SK-N-MC (cell line): Measurements from ENCODE around the gene DSC2.

Source experiments
- DNase-seq: peaks from one replicate; pipeline ENCODE4 v3.0.0-alpha.2; 2011; ENCODE audit warnings: low read depth, low spot score
- H3K27ac ChIP-seq: fragments of 200-600 bp; sonication (generic); 2 replicates; pipeline ENCODE4 v1.5.1; 2016; ENCODE audit warnings: mixed run types
- H3K36me3 ChIP-seq: fragments of 200-600 bp; sonication (generic); 2 replicates; pipeline ENCODE4 v1.6.1; 2017; ENCODE audit warnings: antibody characterized with exemption, low read length, mixed read lengths; ENCODE audit not compliant: insufficient read depth
- H3K4me3 ChIP-seq: fragments of 200-600 bp; sonication (generic); 2 replicates; pipeline ENCODE4 v1.5.1; 2016
- H3K9ac ChIP-seq: fragments of 200-600 bp; sonication (generic); 2 replicates; pipeline ENCODE4 v1.8.0; 2017; ENCODE audit warnings: mixed run types, mixed read lengths; ENCODE audit not compliant: insufficient read length
- H3K9me3 ChIP-seq: fragments of 200-600 bp; sonication (generic); 2 replicates; pipeline ENCODE4 v1.6.1; 2017; ENCODE audit warnings: low read depth, mild to moderate bottlenecking, antibody characterized with exemption, low read length, moderate library complexity, mixed read lengths
- EZH2 ChIP-seq: fragments of 200-600 bp; sonication (generic); IDR thresholded peaks from one replicate; pipeline ENCODE4 v1.6.1; 2017; ENCODE audit warnings: antibody characterized with exemption
- FOXP2 ChIP-seq: optimal IDR thresholded peaks from 2 replicates; pipeline ENCODE3; 2011; ENCODE audit warnings: mild to moderate bottlenecking, moderate library complexity; ENCODE audit not compliant: insufficient read depth; ENCODE audit errors: extremely low read length, control extremely low read depth
- POLR2AphosphoS5 ChIP-seq: IDR thresholded peaks from 2 replicates; pipeline ENCODE4 v1.6.1; 2012; ENCODE audit warnings: mild to moderate bottlenecking, low read depth, low read length, borderline replicate concordance

The DSC2 gene

GRCh38 chr18:31079973-31080372 lies 22.2 kb downstream of the DSC2 start:
- Histone ChIP-seq H3K4me3 (no peak overlapping the region), H3K36me3 (no peaks in the 10 kb centered on the region), H3K27ac (no peak overlapping the region), H3K9ac (no peak overlapping the region), H3K9me3 (no peaks in the 10 kb centered on the region)
- DNase-seq, result no peak
- TF ChIP-seq FOXP2, result no peak
- no peak for TF ChIP-seq POLR2AphosphoS5
- TF ChIP-seq EZH2, result no peak

- H3K9ac ChIP-seq, result no peak overlapping the region
- H3K27ac ChIP-seq, result no peak overlapping the region
- H3K9me3 ChIP-seq, result no peaks in the 10 kb centered on the region
- TF ChIP-seq POLR2AphosphoS5 (no peak), FOXP2 (no peak), EZH2 (no peak)
- no peaks in the 10 kb centered on the region for H3K36me3 ChIP-seq
- no peak for DNase-seq
- H3K4me3 ChIP-seq, result no peak overlapping the region
Measured at GRCh38 chr18:31077878-31078277, 24.3 kb downstream of the DSC2 start.

- no peak overlapping the region for H3K4me3 ChIP-seq
- H3K36me3 ChIP-seq, result no peaks in the 10 kb centered on the region
- H3K9me3 ChIP-seq, result no peaks in the 10 kb centered on the region
- no peak overlapping the region for H3K27ac ChIP-seq
- TF ChIP-seq EZH2, result no peak
- no peak for DNase-seq
- H3K9ac ChIP-seq, result no peak overlapping the region
Measured at GRCh38 chr18:31072175-31072574, 30.0 kb downstream of the DSC2 start.

- Histone ChIP-seq H3K9me3 (no peaks in the 10 kb centered on the region), H3K4me3 (no peak overlapping the region), H3K27ac (no peak overlapping the region), H3K36me3 (no peaks in the 10 kb centered on the region), H3K9ac (no peak overlapping the region)
- no peak for DNase-seq
- no peak for TF ChIP-seq POLR2AphosphoS5
- no peak for TF ChIP-seq EZH2
- no peak for TF ChIP-seq FOXP2
Measured at GRCh38 chr18:31070206-31070605, 32.0 kb downstream of the DSC2 start.

GRCh38 chr18:31066266-31066665 lies 36.0 kb downstream of the DSC2 start:
- TF ChIP-seq POLR2AphosphoS5, result no peak
- TF ChIP-seq FOXP2, result no peak
- TF ChIP-seq EZH2, result no peak
- H3K4me3 ChIP-seq, result no peak overlapping the region
- no peaks in the 10 kb centered on the region for H3K36me3 ChIP-seq
- no peaks in the 10 kb centered on the region for H3K9me3 ChIP-seq
- H3K27ac ChIP-seq, result no peak overlapping the region
- no peak for DNase-seq
- H3K9ac ChIP-seq, result no peak overlapping the region

GRCh38 chr18:31065036-31065773 lies 37.0 kb downstream of the DSC2 start:
- no peaks in the 10 kb centered on the region for H3K9me3 ChIP-seq
- H3K27ac ChIP-seq, result no peak overlapping the region
- DNase-seq, result no peak

GRCh38 chr18:31064130-31064529 lies 38.1 kb downstream of the DSC2 start:
- no peak overlapping the region for H3K4me3 ChIP-seq
- DNase-seq, result no peak
- H3K9ac ChIP-seq, result no peak overlapping the region
- TF ChIP-seq EZH2 (no peak), POLR2AphosphoS5 (no peak), FOXP2 (no peak)
- no peak overlapping the region for H3K27ac ChIP-seq
- no peaks in the 10 kb centered on the region for H3K36me3 ChIP-seq
- H3K9me3 ChIP-seq, result no peaks in the 10 kb centered on the region

More at GRCh38 chr18:31065036-31065773, 37.0 kb downstream of the DSC2 start:
- Histone ChIP-seq H3K9ac (no peak overlapping the region), H3K4me3 (no peak overlapping the region), H3K36me3 (no peaks in the 10 kb centered on the region)
- TF ChIP-seq FOXP2 (no peak), EZH2 (no peak), POLR2AphosphoS5 (no peak)

- no peak for DNase-seq
- Histone ChIP-seq H3K36me3 (no peaks in the 10 kb centered on the region), H3K9me3 (no peaks in the 10 kb centered on the region), H3K4me3 (no peak overlapping the region), H3K9ac (no peak overlapping the region), H3K27ac (no peak overlapping the region)
- TF ChIP-seq EZH2 (no peak), POLR2AphosphoS5 (no peak), FOXP2 (no peak)
Measured at GRCh38 chr18:31061945-31062344, 40.3 kb downstream of the DSC2 start.

- no peak overlapping the region for H3K4me3 ChIP-seq
- H3K9me3 ChIP-seq, result no peaks in the 10 kb centered on the region
- H3K9ac ChIP-seq, result no peak overlapping the region
- no peak for DNase-seq
- TF ChIP-seq POLR2AphosphoS5, result no peak
- no peak for TF ChIP-seq FOXP2
- TF ChIP-seq EZH2, result no peak
- H3K36me3 ChIP-seq, result no peaks in the 10 kb centered on the region
- no peak overlapping the region for H3K27ac ChIP-seq
Measured at GRCh38 chr18:31058897-31059296, 43.3 kb downstream of the DSC2 start.

- Histone ChIP-seq H3K9me3 (no peaks in the 10 kb centered on the region), H3K27ac (no peak overlapping the region), H3K36me3 (no peaks in the 10 kb centered on the region), H3K9ac (no peak overlapping the region), H3K4me3 (no peak overlapping the region)
- DNase-seq, result no peak
- TF ChIP-seq EZH2 (no peak), POLR2AphosphoS5 (no peak), FOXP2 (no peak)
Measured at GRCh38 chr18:31057917-31058316, 44.3 kb downstream of the DSC2 start.
